NT2/D1 (cell line): ENCODE measurements around the gene IGF2BP2.

Experiments used
- SUZ12 ChIP-seq: IDR thresholded peaks from 2 replicates; pipeline ENCODE4 v1.6.1; 2011; ENCODE audit not compliant: insufficient read length, insufficient read depth; ENCODE audit errors: extremely low read depth
- YY1 ChIP-seq: IDR thresholded peaks from 2 replicates; pipeline ENCODE4 v1.6.1; 2011; ENCODE audit not compliant: insufficient read length, insufficient read depth
- ZNF274 ChIP-seq: IDR thresholded peaks from 2 replicates; pipeline ENCODE4 v1.6.1; 2011; ENCODE audit warnings: mild to moderate bottlenecking, low read depth, low read length

GRCh38 chr3:185667574-185667973 lies 157.3 kb downstream of the IGF2BP2 start:
- no peak for TF ChIP-seq YY1
- no peak for TF ChIP-seq SUZ12
- TF ChIP-seq ZNF274 = no peak
